HL-60/S4 treated with retinoic acid at 250 ng/mL for 4 days and 3 days (cell line): Measurements from ENCODE around the gene LPIN1.

ENCODE experiments used
- in situ Hi-C: fragments of 300-500 bp; cut with MboI; formaldehyde crosslinking; loops from 2 replicates; pipeline ENCODE4 v1.7.0; 2022; ENCODE audit warnings: low sequenced_read_pairs

The LPIN1 gene

GRCh38 chr2:11746376-11746806 lies at the start of gene LPIN1:
LPIN1 (plus strand) TSS chr2:11746632; CDS start chr2:11765542, 18,910 bp downstream.
- in situ Hi-C loops, result no loop called here

GRCh38 chr2:11696736-11697102 lies 49.7 kb upstream of the LPIN1 start:
- in situ Hi-C loops, result loop anchor here (10.0 kb wide), 1 partner anchor 78 kb away; no protein-coding TSS in a partner anchor

GRCh38 chr2:11697103-11697871 lies 49.1 kb upstream of the LPIN1 start:
- in situ Hi-C loops, result loop anchor here (10.0 kb wide), 1 partner anchor 78 kb away; no protein-coding TSS in a partner anchor

- in situ Hi-C loops, result loop anchor here (10.0 kb wide), 1 partner anchor 77 kb away; no protein-coding TSS in a partner anchor
Measured at GRCh38 chr2:11698009-11698922, 48.2 kb upstream of the LPIN1 start.

GRCh38 chr2:11699686-11700670 lies 46.5 kb upstream of the LPIN1 start:
- in situ Hi-C loops, result loop anchor here (10.0 kb wide), 1 partner anchor 75 kb away; no protein-coding TSS in a partner anchor

GRCh38 chr2:11701206-11701605 lies 45.2 kb upstream of the LPIN1 start:
- in situ Hi-C loops, result no loop called here

- in situ Hi-C loops, result no loop called here
Measured at GRCh38 chr2:11701751-11702301, 44.6 kb upstream of the LPIN1 start.

GRCh38 chr2:11702946-11703345 lies 43.5 kb upstream of the LPIN1 start:
- in situ Hi-C loops, result no loop called here

- in situ Hi-C loops, result no loop called here
Measured at GRCh38 chr2:11703700-11704099, 42.7 kb upstream of the LPIN1 start.

GRCh38 chr2:11705063-11705462 lies 41.4 kb upstream of the LPIN1 start:
- in situ Hi-C loops, result no loop called here

GRCh38 chr2:11705711-11706110 lies 40.7 kb upstream of the LPIN1 start:
- in situ Hi-C loops, result no loop called here

- in situ Hi-C loops, result no loop called here
Measured at GRCh38 chr2:11708106-11708505, 38.3 kb upstream of the LPIN1 start.

GRCh38 chr2:11709293-11709692 lies 37.1 kb upstream of the LPIN1 start:
- in situ Hi-C loops, result no loop called here

- in situ Hi-C loops, result no loop called here
Measured at GRCh38 chr2:11710210-11710609, 36.2 kb upstream of the LPIN1 start.

GRCh38 chr2:11710632-11711353 lies 35.6 kb upstream of the LPIN1 start:
- in situ Hi-C loops, result no loop called here

GRCh38 chr2:11711354-11711716 lies 35.1 kb upstream of the LPIN1 start:
- in situ Hi-C loops, result no loop called here

GRCh38 chr2:11711751-11712150 lies 34.7 kb upstream of the LPIN1 start:
- in situ Hi-C loops, result no loop called here

- in situ Hi-C loops, result no loop called here
Measured at GRCh38 chr2:11712866-11713265, 33.6 kb upstream of the LPIN1 start.

GRCh38 chr2:11713815-11714214 lies 32.6 kb upstream of the LPIN1 start:
- in situ Hi-C loops, result no loop called here
